Skeletal muscle cell (primary cell): ENCODE data around the gene CREBZF.
A peak's percentile ranks its signal among the peaks of the same experiment; 100 is the strongest.
"Not testable (repeated sequence)": the region's sequence is repeated elsewhere in the genome, so short reads cannot be mapped to it uniquely, and the experiment has no call there.

Experiments
- DNase-seq: peaks from one replicate; pipeline ENCODE4 v3.0.0-alpha.2; 2010; ENCODE audit warnings: low read depth
- H3K4me3 ChIP-seq: 2 replicates; pipeline ENCODE4 v1.5.1; 2011; ENCODE audit warnings: low read depth, mild to moderate bottlenecking, control low read depth, low read length, moderate library complexity

The CREBZF gene

DNA sequence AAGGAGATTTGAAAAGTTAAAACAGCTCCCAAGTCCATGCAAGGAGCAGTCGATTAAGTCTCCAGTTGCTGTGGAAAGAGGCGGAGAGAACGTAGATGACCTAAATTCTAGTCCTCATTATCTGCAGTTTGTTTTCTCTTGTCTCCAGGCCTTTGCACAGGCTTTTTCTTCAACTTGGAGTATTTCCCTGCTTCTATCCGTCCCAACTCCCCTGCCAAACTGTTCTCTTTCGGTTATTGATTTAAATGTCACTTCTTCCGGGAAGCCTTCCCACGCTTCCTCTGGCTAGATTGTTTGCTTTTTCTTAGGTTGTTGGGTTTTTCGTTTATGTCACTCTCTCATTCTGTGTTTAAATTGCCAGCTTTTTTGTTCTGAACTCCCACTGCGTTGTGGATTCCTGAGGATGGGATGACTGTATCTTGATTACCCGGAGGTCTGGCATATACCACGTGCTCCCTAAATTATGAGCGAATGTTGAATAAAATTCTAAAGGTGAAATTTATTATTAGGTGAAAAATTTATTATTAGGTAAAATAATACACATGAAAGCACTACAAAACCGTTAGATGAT is 36.1 kb downstream of the CREBZF start:
- no peak for DNase-seq
- peak overlapping the region; percentile 77 for H3K4me3 ChIP-seq

DNA sequence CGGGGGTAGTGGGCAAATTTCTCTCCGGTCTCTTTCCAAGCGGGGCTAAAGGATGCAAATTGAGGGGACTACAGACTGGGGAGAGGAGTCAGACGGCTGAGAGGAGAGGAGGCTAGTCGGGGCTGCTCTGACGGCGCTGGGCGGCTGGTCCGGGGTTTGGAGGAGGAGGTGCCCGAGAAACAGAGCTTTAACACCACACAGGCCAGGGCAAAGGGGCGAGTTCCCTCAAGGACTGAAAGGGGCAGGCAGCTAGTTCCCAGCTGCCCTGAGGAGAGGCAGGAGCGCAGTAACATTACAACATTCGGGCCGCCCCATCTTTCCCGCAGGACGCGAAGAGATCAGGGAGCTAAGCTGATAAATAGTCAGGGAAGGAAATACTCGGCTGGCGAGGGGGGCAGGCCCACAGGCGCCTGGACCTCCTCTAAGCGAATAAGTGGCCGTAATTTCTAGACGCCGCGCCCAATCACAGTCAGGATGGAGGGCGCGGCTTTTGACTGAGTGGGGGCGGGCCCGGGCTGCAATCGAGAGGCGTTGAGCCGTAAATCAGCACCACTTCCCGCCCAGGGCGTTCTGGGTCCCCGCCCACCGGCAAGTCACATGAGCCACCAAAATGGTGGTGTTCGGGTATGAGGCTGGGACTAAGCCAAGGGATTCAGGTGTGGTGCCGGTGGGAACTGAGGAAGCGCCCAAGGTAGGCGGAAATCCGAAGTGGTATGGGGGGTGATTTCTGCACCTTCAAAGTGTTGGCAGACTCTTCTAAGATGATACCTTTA is 36.7 kb downstream of the CREBZF start, which contains the start of gene TMEM126B:
Gene TMEM126B, plus strand, starts transcription at position 596 of the 773 bp plus-strand sequence. Its CDS starts 15 bp downstream, at position 611.
- DNase-seq, result peak; percentile 83

DNA sequence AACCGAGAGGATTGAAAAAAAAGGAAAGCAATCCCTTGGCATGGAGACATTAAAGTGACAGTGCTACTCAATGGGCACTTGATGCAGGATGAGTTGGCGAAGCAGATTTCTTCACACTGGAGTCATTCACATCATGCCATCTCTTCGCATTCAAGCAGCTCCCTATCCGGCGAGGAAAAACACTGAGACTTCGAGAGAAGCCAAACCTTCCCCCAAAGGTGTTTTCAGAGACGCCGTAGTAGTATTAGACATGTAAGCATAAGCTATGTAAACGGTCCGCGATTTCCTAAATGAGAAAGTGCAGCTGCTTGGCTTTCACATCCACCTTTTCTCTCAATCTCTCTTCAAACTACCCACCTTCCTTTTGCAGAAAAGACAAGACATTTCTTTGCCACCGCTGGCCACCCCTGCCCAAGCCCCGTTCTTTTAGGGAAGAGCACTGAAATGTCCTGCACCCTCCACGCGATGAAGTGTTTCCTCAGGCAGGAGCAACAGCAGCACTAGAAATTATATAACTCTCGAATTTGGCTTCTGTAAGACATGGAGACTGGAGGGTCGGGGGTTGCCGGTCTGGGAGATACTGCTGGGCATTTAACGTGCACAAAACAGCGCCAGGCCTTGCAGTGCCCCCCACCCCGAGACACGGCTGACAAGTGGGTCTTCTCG is 37.5 kb downstream of the CREBZF start, which contains the start of gene DLG2:
Gene DLG2, minus strand, starts transcription at position 13 of the 666 bp plus-strand sequence.
- H3K4me3 ChIP-seq, result peak within 1 kb of the TSS; percentile 77
- no peak for DNase-seq

More for the DNA sequence above, 36.7 kb downstream of the CREBZF start, which contains the start of gene TMEM126B:
- peak within 1 kb of the TSS; percentile 77 for H3K4me3 ChIP-seq

DNA sequence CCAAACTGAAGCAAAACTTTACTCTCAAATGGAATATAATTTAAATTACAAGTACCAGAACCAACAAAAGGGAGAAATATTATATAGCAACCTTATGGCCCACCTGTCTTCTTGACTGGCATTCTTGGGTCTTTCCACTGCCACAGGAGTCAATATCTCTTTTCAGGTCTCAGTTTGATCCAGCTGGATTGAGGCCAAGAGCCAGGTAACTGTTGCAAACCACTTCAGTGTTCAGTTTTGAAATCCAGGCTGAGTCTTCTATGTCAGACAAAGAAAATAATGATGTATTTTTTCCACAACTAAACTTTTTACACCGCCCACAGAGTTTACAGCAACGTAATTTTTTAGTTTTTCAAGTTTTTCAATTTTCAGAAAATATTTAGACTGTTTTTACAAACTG is 38.4 kb downstream of the CREBZF start:
- peak overlapping the region; percentile 77 for H3K4me3 ChIP-seq

DNA sequence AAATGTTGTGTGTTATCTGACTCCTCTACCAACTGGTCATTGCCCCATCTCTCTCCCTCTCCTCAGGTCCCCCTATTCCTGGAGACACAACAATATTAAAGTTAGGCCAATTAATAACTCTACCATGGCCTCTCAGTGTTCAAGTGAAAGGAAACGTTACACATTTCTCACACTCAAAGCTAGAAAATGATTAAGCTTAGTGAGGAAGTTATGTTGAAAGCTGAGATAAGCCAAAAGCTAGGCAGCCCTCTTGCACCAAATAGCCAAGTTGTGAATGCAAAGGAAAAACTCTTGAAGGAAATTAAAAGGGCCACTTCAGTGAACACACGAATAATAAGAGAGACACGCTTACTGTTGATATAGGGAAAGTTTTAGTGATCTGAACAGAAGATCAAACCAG is 44.7 kb downstream of the CREBZF start:
- H3K4me3 ChIP-seq, result no peak overlapping the region

More for the DNA sequence above, 38.4 kb downstream of the CREBZF start:
- DNase-seq, result no peak

DNA sequence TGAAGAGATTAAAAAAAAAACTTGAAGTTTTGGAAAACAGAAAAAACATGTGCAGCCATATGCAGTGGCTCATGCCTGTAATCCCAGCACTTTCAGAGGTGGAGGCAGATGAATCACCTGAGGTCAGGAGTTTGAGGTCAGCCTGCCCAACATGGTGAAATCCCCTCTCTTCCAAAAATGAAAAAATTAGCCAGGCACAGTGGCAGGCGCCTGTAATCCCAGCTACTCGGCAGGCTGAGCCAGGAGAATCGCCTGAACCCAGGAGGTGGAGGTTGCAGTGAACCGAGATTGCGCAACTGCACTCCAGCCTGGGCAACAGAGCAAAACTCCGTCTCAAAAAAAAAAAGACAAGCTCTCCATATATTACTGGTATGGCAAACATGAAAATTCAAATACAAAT is 45.4 kb downstream of the CREBZF start:
- DNase-seq, result no peak
- H3K4me3 ChIP-seq, result no peak overlapping the region

More for the DNA sequence above, 44.7 kb downstream of the CREBZF start:
- no peak for DNase-seq

DNA sequence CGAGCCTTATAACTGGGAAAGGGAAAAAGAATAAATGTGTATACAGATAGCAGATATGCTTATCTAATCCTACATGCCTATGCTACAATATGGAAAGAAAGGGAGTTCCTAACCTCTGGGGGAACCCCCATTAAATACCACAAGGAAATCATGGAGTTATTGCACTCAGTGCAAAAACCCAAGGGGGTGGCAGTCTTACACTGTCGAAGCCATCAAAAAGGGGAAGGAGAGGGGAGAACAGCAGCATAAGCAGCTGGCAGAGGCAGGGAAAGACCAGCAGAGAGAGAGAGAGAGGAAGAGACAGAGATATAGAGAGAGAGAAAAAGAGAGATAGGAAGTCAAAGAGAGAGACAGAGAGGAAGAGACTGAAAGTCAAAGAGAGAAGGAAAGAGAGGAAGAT is 53.3 kb downstream of the CREBZF start:
- not testable (repeated sequence) for DNase-seq, H3K4me3 ChIP-seq
